Duodenal mucosa (tissue), 2 donors: ENCODE data around the gene MBOAT2.

Experiments
- H3K27ac ChIP-seq: one replicate; pipeline ENCODE4 v1.7.0; 2013; ENCODE audit warnings: low read depth, low read length
- H3K27me3 ChIP-seq, 2 donors: one replicate each; pipeline ENCODE4 v1.7.0; 2013; ENCODE audit warnings: low read length in 2 of 2, control low read depth in 1 of 2; ENCODE audit not compliant: insufficient read depth in 2 of 2, control insufficient read depth in 1 of 2
- H3K36me3 ChIP-seq, 2 donors: one replicate each; pipeline ENCODE4 v1.7.0; 2013; ENCODE audit warnings: low read length in 2 of 2, control low read depth in 1 of 2; ENCODE audit not compliant: insufficient read depth in 2 of 2, control insufficient read depth in 1 of 2
- H3K4me1 ChIP-seq, 2 donors: one replicate each; pipeline ENCODE4 v1.7.0; 2013; ENCODE audit warnings: low read length in 2 of 2, control low read depth in 1 of 2; ENCODE audit not compliant: insufficient read depth in 2 of 2, control insufficient read depth in 1 of 2
- H3K4me3 ChIP-seq, 2 donors: one replicate each; pipeline ENCODE4 v1.7.0; 2013; ENCODE audit warnings: low read length in 2 of 2, low read depth in 1 of 2
- H3K9ac ChIP-seq, 2 donors: one replicate each; pipeline ENCODE4 v1.7.0; 2013; ENCODE audit warnings: low read length in 2 of 2, low read depth in 1 of 2
- H3K9me3 ChIP-seq, 2 donors: one replicate each; pipeline ENCODE4 v1.7.0; 2013; ENCODE audit warnings: low read length in 2 of 2, control low read depth in 1 of 2; ENCODE audit not compliant: control insufficient read depth in 1 of 2

MBOAT2 gene

DNA sequence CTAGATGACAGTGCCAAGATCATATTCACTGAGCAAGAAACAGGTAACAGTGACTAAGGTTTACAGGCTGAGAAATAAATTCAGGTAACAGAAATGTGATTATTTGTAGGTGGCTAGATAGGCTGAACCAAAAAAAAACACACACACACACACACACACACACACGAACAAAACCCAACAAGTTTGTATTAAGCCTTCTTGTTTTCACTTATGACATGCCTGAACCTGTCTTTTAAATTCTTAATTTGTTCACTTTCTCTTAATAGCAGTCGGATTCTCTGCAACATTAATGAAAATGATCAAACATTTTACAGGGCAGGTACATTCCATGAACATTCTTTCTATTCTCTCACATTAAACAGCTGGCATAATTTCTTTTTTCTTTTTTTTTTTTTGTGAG lies 147.3 kb downstream of the MBOAT2 start:
- Histone ChIP-seq H3K36me3 (no peaks in the 10 kb centered on the region), H3K27me3 (peaks cover 0 to 2% of the 10 kb centered on the region in 2 donors)

DNA sequence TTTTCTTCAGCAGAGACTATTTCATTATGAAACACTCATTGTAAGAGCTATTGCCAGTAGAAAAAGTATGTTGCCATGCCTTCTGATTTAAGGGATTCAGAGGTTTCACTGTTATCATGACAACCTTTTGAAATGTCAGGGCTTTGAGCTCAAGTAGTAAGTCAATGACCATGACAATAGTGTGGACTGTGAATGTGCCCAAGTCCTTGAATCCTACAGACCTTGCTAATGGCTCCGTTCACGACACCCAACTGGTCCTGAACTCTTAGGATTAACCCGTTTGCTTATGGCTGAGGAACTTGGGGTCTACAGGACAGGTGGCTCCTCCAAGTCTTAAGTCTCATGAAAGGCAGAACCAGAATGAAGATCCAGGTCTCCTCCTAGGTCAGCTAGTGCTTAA lies 148.5 kb downstream of the MBOAT2 start:
- no peaks in the 10 kb centered on the region for H3K36me3 ChIP-seq
- H3K27ac ChIP-seq: no peak overlapping the region

More for the DNA sequence above, 147.3 kb downstream of the MBOAT2 start:
- Histone ChIP-seq H3K4me3 (no peak overlapping the region), H3K9me3 (no peaks in the 10 kb centered on the region), H3K27ac (no peak overlapping the region), H3K4me1 (no peaks in the 10 kb centered on the region), H3K9ac (no peak overlapping the region)

DNA sequence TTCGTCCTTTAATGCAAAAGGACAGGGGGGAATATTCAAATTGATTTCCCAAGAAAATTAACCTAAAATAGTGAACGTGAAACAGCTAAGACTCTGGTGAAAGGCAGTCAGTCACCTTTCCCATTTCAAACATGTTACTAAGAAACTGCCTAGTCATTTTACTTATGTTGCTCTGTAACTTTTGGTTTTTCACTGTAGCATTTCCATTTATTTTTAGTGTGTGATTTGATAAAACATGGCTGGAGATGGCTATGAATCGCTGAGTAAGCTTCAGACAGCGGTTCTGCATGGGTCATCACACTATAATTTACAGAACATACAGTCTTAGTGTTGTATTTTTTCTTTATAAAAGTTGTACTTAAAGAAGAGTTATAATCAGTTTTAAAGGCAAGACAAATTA lies 150.1 kb downstream of the MBOAT2 start:
- Histone ChIP-seq H3K9me3 (no peaks in the 10 kb centered on the region), H3K27me3 (peaks cover 0 to 5% of the 10 kb centered on the region in 2 donors), H3K27ac (no peak overlapping the region), H3K36me3 (no peaks in the 10 kb centered on the region), H3K4me1 (no peaks in the 10 kb centered on the region), H3K9ac (no peak overlapping the region), H3K4me3 (no peak overlapping the region)

More for the DNA sequence above, 148.5 kb downstream of the MBOAT2 start:
- no peak overlapping the region for H3K9ac ChIP-seq
- H3K4me1 ChIP-seq: no peaks in the 10 kb centered on the region
- H3K27me3 ChIP-seq: peaks cover 0 to 2% of the 10 kb centered on the region in 2 donors
- H3K4me3 ChIP-seq: no peak overlapping the region
- H3K9me3 ChIP-seq: no peaks in the 10 kb centered on the region

DNA sequence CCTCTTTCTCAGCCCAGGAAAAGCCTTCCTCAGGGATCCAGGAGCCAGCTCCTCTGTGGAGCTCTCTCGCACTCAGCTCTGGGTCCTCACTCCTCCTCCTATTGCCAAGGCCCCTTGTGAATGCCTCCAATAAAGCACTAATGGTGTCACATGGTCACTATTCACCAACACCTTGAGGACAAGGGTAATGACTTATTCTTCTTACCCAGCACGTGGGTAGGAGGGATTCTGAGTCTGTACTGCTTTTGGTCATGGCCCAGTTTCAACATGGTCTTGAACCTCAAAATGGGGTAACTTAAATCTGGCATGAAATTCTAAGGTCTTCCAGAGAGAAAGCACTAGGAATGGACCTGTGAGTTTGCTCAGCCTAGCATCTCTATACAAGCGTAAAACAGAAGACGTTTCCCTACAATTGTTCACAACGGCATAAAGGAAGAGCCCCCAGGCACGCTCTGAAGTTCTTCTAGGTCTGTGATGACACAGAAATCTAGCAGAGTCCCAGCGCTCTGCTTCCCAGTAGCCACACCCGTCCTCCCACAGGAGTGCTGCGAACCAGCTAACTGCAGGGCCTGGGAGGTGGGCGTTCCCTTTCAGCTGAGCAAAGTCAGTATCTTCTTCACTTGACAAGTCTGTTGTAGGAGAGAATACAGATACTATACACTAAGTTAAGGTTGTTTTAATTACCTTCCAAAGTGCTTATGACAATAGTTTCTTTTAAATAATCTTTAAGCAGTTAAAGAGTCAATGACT lies 151.5 kb downstream of the MBOAT2 start:
- Histone ChIP-seq H3K4me1 (no peaks in the 10 kb centered on the region), H3K9me3 (no peaks in the 10 kb centered on the region), H3K27ac (no peak overlapping the region), H3K36me3 (no peaks in the 10 kb centered on the region), H3K9ac (no peak overlapping the region), H3K4me3 (no peak overlapping the region), H3K27me3 (peaks cover 0 to 5% of the 10 kb centered on the region in 2 donors)

DNA sequence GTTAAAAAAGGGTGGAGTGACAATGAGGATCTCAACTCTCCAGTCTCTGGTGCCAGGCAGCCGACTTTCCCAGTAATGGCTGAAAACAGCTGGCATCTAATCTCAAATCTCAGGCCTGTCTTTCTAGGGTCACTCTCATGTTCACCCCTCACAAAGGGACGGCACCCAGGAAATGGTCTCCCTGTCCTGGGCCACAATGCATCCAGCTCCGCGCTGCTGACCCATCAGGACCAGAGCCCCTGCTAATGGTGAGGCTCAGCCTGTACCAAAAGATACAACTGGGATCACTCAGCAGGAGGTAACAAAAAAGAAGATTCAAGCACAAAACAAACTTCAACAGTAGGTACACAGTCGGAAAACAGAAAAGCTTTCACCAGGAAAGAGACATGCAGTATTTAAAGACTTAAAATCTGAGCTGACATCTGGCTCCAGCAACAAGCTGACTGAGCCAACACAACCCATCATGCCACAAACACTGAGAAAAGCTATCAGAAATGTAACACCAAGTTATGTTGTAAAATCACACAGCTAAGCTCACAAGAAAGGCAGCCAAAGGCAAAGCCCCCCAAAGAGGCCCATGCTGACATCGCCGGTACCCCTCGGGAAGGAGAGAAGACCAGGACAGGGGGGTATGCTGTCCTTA lies 152.5 kb downstream of the MBOAT2 start:
- no peak overlapping the region for H3K4me3 ChIP-seq
- H3K4me1 ChIP-seq: no peaks in the 10 kb centered on the region
- H3K9me3 ChIP-seq: no peaks in the 10 kb centered on the region
- peaks cover 5 to 9% of the 10 kb centered on the region in 2 donors for H3K27me3 ChIP-seq
- no peaks in the 10 kb centered on the region for H3K36me3 ChIP-seq
- H3K27ac ChIP-seq: no peak overlapping the region
- H3K9ac ChIP-seq: no peak overlapping the region

DNA sequence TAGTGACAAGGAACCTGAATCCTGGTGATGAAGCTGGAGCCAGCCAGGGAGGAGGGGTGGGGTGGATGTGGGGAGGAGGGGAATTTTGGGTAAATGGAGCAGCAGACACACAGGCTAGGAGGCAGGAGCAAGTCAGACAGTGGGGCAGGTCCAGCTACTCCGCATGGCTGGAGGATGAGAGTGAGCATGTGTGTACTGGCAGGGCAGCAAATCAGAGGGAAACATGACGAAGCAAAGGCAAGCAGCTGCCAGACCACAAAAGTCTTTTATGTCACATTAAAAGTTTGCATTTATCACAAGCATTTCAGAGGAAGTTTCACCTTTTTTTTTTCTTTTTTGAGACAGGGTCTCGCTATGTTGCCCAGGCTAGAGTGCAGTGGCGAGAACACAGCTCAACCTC lies 154.2 kb downstream of the MBOAT2 start:
- H3K36me3 ChIP-seq: no peaks in the 10 kb centered on the region
- H3K4me3 ChIP-seq: no peak overlapping the region
- H3K27me3 ChIP-seq: peaks cover 5 to 9% of the 10 kb centered on the region in 2 donors
- no peak overlapping the region for H3K27ac ChIP-seq
- H3K9ac ChIP-seq: no peak overlapping the region
- no peaks in the 10 kb centered on the region for H3K4me1 ChIP-seq
- no peaks in the 10 kb centered on the region for H3K9me3 ChIP-seq

DNA sequence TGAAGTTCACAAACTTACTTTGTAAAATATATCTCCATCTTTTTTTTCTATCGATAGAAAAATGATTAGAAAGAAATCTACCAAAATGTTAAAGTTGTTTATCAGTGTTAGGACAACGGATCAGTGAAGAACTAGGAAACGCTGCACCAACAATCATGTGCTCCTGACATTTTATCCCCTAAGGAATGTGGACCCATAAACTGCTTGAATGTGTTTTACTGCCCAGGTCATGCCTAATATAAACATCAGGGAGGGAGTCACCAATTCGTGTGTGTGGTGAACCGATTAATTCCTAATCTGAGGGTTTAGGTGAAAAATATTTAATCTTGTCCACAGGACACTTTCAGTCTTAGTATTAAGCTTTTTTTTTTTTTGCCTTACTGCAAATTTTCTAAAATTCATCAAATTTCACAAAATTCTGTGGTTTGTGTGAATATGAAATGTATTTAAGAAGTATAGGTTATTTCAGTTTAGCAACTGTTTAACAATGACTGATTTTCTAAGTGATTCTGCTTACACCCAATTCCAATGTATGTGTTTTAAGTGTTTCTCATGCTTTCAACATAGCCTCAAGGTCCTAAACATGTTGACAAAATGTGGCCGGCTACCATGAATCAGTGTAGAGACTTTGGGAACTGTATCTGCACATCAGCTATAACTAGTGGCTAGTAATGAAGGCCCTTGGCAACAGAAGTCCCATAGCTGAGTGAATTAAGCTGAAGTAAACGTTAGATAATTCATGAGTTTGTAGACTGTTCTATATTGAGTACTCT lies 155.0 kb downstream of the MBOAT2 start:
- no peaks in the 10 kb centered on the region for H3K4me1 ChIP-seq
- H3K27me3 ChIP-seq: peaks cover 5 to 9% of the 10 kb centered on the region in 2 donors
- no peaks in the 10 kb centered on the region for H3K9me3 ChIP-seq
- no peak overlapping the region for H3K4me3 ChIP-seq
- no peak overlapping the region for H3K27ac ChIP-seq
- H3K36me3 ChIP-seq: no peaks in the 10 kb centered on the region
- H3K9ac ChIP-seq: no peak overlapping the region

DNA sequence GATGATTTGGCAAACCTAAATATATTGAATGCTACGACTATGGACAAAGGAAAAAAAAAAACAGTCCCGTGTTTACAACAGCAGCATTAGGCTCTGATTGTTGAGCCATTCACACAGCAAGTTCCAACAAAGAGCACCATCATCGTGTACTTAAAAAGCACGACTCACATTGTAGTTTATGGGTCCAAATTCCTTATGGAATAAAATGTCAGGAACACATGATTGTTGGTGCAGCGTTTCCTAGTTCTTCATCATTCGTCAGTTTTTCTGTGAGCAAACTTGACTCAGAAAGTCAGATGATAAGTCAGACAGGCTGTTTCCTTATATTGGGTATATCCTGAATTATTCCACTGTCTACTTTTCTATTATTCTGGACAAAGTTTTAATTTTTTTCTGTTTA lies 156.1 kb downstream of the MBOAT2 start:
- H3K9me3 ChIP-seq: no peaks in the 10 kb centered on the region
- peaks cover 5 to 9% of the 10 kb centered on the region in 2 donors for H3K27me3 ChIP-seq
- H3K27ac ChIP-seq: no peak overlapping the region
- H3K4me1 ChIP-seq: no peaks in the 10 kb centered on the region
- no peak overlapping the region for H3K4me3 ChIP-seq
- no peaks in the 10 kb centered on the region for H3K36me3 ChIP-seq
- no peak overlapping the region for H3K9ac ChIP-seq

DNA sequence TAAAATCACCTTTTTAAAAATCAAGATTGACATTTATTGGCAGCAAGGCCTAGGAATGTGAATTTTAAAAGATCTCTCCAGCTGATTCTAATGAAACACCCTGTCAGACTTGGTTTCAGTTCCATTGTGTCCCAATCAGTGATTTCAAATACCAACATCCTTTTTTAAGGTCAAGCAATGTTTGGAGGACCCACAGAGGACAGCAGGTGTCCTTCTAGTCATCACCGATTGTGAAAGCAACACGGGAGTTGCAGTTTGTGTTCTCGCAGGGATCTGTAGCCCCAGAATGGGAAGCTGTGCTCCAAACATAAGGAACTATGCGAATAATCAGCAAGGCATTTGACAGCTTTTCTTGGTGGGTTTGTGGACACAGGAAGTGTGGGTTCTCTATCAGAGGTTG lies 161.6 kb downstream of the MBOAT2 start:
- no peaks in the 10 kb centered on the region for H3K9me3 ChIP-seq
- H3K4me3 ChIP-seq: no peak overlapping the region
- H3K27ac ChIP-seq: no peak overlapping the region
- peaks cover 0 to 9% of the 10 kb centered on the region in 2 donors for H3K27me3 ChIP-seq
- no peak overlapping the region for H3K9ac ChIP-seq
- no peaks in the 10 kb centered on the region for H3K36me3 ChIP-seq
- H3K4me1 ChIP-seq: peaks cover 3 to 5% of the 10 kb centered on the region in 2 donors

DNA sequence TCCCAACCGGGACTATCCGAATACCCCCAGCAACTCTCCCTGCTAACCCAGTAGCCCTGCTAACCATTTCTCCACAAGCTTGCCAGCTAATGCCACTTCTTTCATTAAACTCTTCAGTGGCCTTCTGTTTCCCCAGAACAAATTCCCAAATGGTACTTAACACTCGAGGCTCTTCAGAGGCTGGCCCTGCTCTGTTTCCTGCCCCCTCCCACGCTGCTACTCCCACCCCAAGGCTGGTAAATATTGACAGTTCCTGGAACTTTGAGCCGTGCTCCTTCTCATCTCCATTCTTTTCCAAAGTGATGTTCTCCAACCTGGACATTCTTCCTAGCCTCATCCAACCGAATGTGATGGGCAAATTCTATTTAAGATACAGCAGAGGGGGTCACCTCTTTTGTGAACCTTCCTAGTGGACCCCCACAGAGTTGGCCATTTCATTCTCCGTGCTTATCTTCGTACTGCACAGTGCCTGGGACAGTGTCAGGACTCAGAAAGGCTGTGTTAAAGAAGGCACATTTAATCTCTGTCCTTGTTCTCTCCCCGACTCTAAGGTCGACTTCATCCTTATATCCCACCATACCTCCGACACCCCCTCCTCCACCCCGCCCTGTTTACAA lies 162.9 kb downstream of the MBOAT2 start:
- no peak overlapping the region for H3K4me3 ChIP-seq
- no peak overlapping the region for H3K9ac ChIP-seq
- H3K27ac ChIP-seq: no peak overlapping the region
- no peaks in the 10 kb centered on the region for H3K27me3 ChIP-seq
- no peaks in the 10 kb centered on the region for H3K9me3 ChIP-seq
- H3K4me1 ChIP-seq: peaks cover 10 to 17% of the 10 kb centered on the region in 2 donors
- no peaks in the 10 kb centered on the region for H3K36me3 ChIP-seq
